Measurements from ENCODE around the gene GRID1. TPM values are rescaled to one million over a fixed set of nuclear protein-coding genes. Genes with fewer than 3 reads are reported as not detected.

GRID1 gene
- polyA plus RNA-seq, 1 donor (not counting 4 experiments of a cell fraction or from before 2014, with no cell fraction given) = 0.01 TPM

GRCh38 chr10:86301971-86302370 lies 64.6 kb downstream of the GRID1 start:
- Histone ChIP-seq H3K36me3 (ENCODE audit: control insufficient read depth in 2 of 2, extremely low read depth in 1 of 2, insufficient read depth in 2 of 2, low read length in 2 of 2) (no peaks in the 10 kb centered on the region), H3K4me2 (ENCODE audit: control insufficient read depth, extremely low read depth, insufficient read depth, low read depth, low read length) (no peak overlapping the region), H2AFZ (ENCODE audit: control insufficient read depth, low read length) (no peak overlapping the region), H3K4me1 (ENCODE audit: control insufficient read depth, extremely low read depth, insufficient read depth, low read length) (no peaks in the 10 kb centered on the region), H4K20me1 (ENCODE audit: control insufficient read depth, extremely low read depth, insufficient read depth, low read length) (no peaks in the 10 kb centered on the region), H3K27ac (ENCODE audit: control insufficient read depth, insufficient read depth, low read length) (no peak overlapping the region), H3K79me2 (ENCODE audit: control insufficient read depth, insufficient read depth, low read length) (no peaks in the 10 kb centered on the region), H3K9me3 (ENCODE audit: control insufficient read depth, low read depth, low read length) (no peaks in the 10 kb centered on the region), H3K27me3 (ENCODE audit: control insufficient read depth, extremely low read depth, insufficient read depth, low read length) (no peaks in the 10 kb centered on the region), H3K4me3 (ENCODE audit: control insufficient read depth in 2 of 3, extremely low read depth in 1 of 3, insufficient read depth in 2 of 3, low read depth in 1 of 3, low read length in 3 of 3) (no peak overlapping the region), H3K9me1 (ENCODE audit: control insufficient read depth, extremely low read depth, insufficient read depth, low read length) (no peaks in the 10 kb centered on the region), H3K9ac (ENCODE audit: control insufficient read depth, extremely low read depth, insufficient read depth, low read length) (no peak overlapping the region)
- FAIRE-seq (no peak), DNase-seq (ENCODE audit: low read depth, low spot score) (no peak)
- dilution Hi-C loops (cut with MboI; ENCODE audit: extremely low pct_ligation_motif_present, low sequenced_read_pairs) = no loop called here
- TF ChIP-seq EZH2 (IDR thresholded peaks at IDR 0.05; ENCODE audit: low read length) (no peak), CTCF (optimal IDR thresholded peaks at IDR 0.05 in 1 of 3, IDR thresholded peaks at IDR 0.05 in 1 of 3, conservative IDR thresholded peaks at IDR 0.05 in 1 of 3; ENCODE audit: extremely low read depth in 1 of 3, insufficient read depth in 2 of 3, low read length in 3 of 3) (no peak)

DNA sequence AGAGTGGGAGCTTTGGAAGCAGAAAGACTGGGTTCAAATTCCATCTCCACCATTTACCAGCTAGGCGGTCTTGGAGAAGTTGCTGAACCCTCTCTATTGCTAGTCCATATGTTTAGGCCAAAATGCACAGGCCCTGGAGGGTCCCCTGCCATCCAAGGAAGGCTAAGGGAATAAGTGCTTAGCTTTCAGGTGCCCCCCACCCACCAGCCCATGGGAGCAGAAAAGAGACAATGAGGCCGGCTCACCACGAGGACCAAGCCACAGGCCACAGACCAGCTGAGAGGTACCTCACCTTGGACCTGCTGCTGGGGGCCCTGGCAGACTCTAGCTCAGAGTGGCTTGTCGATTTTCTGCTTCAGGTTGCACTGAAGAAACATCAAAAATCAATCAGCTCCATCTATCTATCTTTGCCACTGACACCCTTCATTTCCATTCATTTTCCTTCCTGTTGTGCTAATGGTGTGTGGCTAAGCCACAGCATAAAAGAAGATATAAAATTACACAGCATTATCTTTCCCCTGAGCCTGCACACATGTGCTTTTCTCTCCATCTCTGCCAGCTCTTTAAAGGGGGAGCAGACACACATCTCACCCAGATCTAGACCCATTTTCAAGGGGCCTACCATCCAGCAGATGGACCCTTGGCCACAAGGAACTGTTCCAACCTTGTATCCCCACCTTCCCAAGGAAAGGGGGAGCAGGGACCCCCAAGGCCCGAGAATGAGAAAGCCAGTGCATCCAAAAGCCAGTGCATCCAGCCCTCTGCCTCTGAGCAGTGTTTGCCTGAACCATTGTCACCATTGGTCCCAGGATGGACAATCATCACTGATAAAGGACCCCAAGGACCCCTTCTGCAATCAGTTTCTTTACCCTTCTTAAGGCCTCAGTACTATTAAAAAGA lies 65.4 kb downstream of the GRID1 start:
- Histone ChIP-seq H3K4me2 (ENCODE audit: control insufficient read depth, extremely low read depth, insufficient read depth, low read depth, low read length) (no peak overlapping the region), H2AFZ (ENCODE audit: control insufficient read depth, low read length) (no peak overlapping the region), H3K36me3 (ENCODE audit: control insufficient read depth in 2 of 2, extremely low read depth in 1 of 2, insufficient read depth in 2 of 2, low read length in 2 of 2) (no peaks in the 10 kb centered on the region), H3K79me2 (ENCODE audit: control insufficient read depth, insufficient read depth, low read length) (no peaks in the 10 kb centered on the region), H3K27me3 (ENCODE audit: control insufficient read depth, extremely low read depth, insufficient read depth, low read length) (no peaks in the 10 kb centered on the region), H3K9me1 (ENCODE audit: control insufficient read depth, extremely low read depth, insufficient read depth, low read length) (no peaks in the 10 kb centered on the region), H3K4me1 (ENCODE audit: control insufficient read depth, extremely low read depth, insufficient read depth, low read length) (no peaks in the 10 kb centered on the region), H3K4me3 (ENCODE audit: control insufficient read depth in 2 of 3, extremely low read depth in 1 of 3, insufficient read depth in 2 of 3, low read depth in 1 of 3, low read length in 3 of 3) (no peak overlapping the region), H4K20me1 (ENCODE audit: control insufficient read depth, extremely low read depth, insufficient read depth, low read length) (no peaks in the 10 kb centered on the region), H3K27ac (ENCODE audit: control insufficient read depth, insufficient read depth, low read length) (no peak overlapping the region), H3K9me3 (ENCODE audit: control insufficient read depth, low read depth, low read length) (no peaks in the 10 kb centered on the region), H3K9ac (ENCODE audit: control insufficient read depth, extremely low read depth, insufficient read depth, low read length) (no peak overlapping the region)
- FAIRE-seq (no peak), DNase-seq (ENCODE audit: low read depth, low spot score) (no peak)
- TF ChIP-seq CTCF (optimal IDR thresholded peaks at IDR 0.05 in 1 of 3, IDR thresholded peaks at IDR 0.05 in 1 of 3, conservative IDR thresholded peaks at IDR 0.05 in 1 of 3; ENCODE audit: extremely low read depth in 1 of 3, insufficient read depth in 2 of 3, low read length in 3 of 3) (no peak), EZH2 (IDR thresholded peaks at IDR 0.05; ENCODE audit: low read length) (no peak)
- dilution Hi-C loops (cut with MboI; ENCODE audit: extremely low pct_ligation_motif_present, low sequenced_read_pairs) = no loop called here
